Measurements from ENCODE around the gene ASIC4. TPM values are rescaled to one million over a fixed set of nuclear protein-coding genes. Genes with fewer than 3 reads are reported as not detected.
A peak's percentile ranks its signal among the peaks of the same experiment; 100 is the strongest.

ASIC4 gene
- total and polyA plus RNA-seq, 2 of the 13 experiments (the other 11 are each of a cell fraction or from before 2014, with no cell fraction given) = 0.03 TPM; not detected in 1

GRCh38 chr2:219552382-219553167, 38.3 kb downstream of the ASIC4 start (continued):
- TF ChIP-seq HNF1A (IDR thresholded peaks at IDR 0.05; ENCODE audit: low read depth) = no peak
- peak; percentile 22; the same call in 1 of the 2 replicates for TF ChIP-seq HNF1A (CRISPR knock-in tag; IDR thresholded peaks at IDR 0.05; ENCODE audit: borderline replicate concordance)
- peak; percentile 86 for TF ChIP-seq DMTF1 (CRISPR knock-in tag; IDR thresholded peaks at IDR 0.05)
- peak; percentile 29; the same call in 1 of the 2 replicates for TF ChIP-seq SMAD3 (CRISPR knock-in tag; IDR thresholded peaks at IDR 0.05)
- no peak for TF ChIP-seq NFE2 (CRISPR knock-in tag; IDR thresholded peaks at IDR 0.05)
- TF ChIP-seq POGZ (CRISPR knock-in tag; IDR thresholded peaks at IDR 0.05) = no peak
- TF ChIP-seq LCORL (IDR thresholded peaks at IDR 0.05) = no peak
- no peak; the same call in 1 of the 2 replicates for TF ChIP-seq LCORL (CRISPR knock-in tag; IDR thresholded peaks at IDR 0.05)
- 0 out of 2 replicates have a peak, but pooled peaks have one; percentile 52 for TF ChIP-seq ZNF841 (CRISPR knock-in tag; IDR thresholded peaks at IDR 0.05; ENCODE audit: borderline replicate concordance)
- TF ChIP-seq PCBP1 (IDR thresholded peaks at IDR 0.05; ENCODE audit: borderline replicate concordance, low read depth, low read length) = no peak
- no peak for TF ChIP-seq JDP2 (CRISPR knock-in tag; IDR thresholded peaks at IDR 0.05; ENCODE audit: borderline replicate concordance)
- peak; percentile 62; the same call in 1 of the 2 replicates for TF ChIP-seq E2F5 (CRISPR knock-in tag; conservative IDR thresholded peaks at IDR 0.05)
- no peak for TF ChIP-seq ZEB1 (IDR thresholded peaks at IDR 0.05; ENCODE audit: insufficient replicate concordance, low read depth)
- no peak for TF ChIP-seq ZNF207 (IDR thresholded peaks at IDR 0.05; ENCODE audit: borderline replicate concordance)
- TF ChIP-seq ARHGAP35 (CRISPR knock-in tag; IDR thresholded peaks at IDR 0.05; ENCODE audit: borderline replicate concordance) = peak; percentile 98
- TF ChIP-seq MEF2D (CRISPR knock-in tag; IDR thresholded peaks at IDR 0.05) = no peak; the same call in 1 of the 2 replicates
- TF ChIP-seq ZNF232 (CRISPR knock-in tag; IDR thresholded peaks at IDR 0.05; ENCODE audit: borderline replicate concordance) = 0 out of 2 replicates have a peak, but pooled peaks have one; percentile 30
- TF ChIP-seq ATF3 (CRISPR knock-in tag; IDR thresholded peaks at IDR 0.05) = no peak

All from HepG2 (cell line).